Measurements from ENCODE around the gene USP3.

USP3 gene, protein sequence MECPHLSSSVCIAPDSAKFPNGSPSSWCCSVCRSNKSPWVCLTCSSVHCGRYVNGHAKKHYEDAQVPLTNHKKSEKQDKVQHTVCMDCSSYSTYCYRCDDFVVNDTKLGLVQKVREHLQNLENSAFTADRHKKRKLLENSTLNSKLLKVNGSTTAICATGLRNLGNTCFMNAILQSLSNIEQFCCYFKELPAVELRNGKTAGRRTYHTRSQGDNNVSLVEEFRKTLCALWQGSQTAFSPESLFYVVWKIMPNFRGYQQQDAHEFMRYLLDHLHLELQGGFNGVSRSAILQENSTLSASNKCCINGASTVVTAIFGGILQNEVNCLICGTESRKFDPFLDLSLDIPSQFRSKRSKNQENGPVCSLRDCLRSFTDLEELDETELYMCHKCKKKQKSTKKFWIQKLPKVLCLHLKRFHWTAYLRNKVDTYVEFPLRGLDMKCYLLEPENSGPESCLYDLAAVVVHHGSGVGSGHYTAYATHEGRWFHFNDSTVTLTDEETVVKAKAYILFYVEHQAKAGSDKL

DNA sequence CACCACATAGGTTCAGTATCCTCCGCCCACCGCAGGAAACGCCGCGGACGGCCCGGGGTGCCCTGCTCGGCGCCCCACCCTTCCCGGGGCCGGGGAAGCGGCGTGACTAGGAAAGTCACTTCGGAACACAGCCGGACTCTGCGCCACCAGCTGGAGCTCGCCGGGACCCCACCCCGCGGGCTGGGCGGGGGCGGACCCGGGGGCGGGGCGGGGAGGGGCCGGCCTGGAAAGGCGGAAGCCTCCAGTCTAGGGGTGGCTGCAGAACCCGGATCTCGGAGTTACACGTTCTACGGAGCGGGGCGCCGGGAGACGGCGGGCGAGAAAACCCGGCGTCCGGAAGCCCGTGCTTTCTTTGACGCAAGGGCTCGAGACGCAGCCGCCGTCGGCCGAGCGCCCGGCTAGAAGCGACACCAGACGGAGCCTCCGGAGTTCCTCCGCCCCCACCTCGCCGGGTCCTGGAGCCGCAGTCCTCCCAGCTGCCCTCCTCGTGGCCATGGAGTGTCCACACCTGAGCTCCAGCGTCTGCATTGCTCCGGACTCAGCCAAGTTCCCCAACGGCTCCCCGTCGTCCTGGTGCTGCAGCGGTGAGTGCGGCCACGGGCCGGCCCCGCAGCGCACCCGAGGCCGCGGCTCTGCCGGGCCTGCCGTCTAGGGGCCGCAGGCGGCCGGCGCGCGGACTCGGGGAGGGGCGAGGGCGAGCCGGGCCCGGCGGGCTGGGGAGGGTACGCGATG, at the start of gene USP3:
Gene USP3 (plus strand): TSS at position 347 of the 732 bp plus-strand sequence. CDS start 147 bp downstream, at position 494.
- DNase-seq, result peak; percentile 90

GRCh38 chr15:63456258-63456657, 48.1 kb upstream of the USP3 start:
- DNase-seq, result no peak

DNA sequence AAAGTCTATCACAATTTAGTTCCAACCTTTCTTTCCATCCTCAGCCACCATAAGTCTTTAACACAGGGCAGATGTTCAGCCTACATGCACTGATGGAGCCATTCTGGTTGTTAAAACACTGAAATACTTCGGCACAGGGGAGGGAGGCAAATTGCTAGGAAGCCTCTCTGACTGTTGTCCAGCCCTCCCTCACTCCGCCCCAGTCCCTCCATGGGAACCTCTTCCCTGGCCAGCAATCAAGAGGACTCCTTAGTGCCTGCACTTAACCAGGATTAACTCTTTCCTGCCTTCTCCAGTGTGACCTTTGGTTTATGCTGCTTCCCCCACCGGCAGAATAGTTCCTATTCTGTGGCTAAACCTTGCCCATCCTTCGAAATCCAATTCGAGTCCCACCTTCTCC, 47.0 kb upstream of the USP3 start:
- no peak for DNase-seq

GRCh38 chr15:63458026-63458425, 46.4 kb upstream of the USP3 start:
- no peak for DNase-seq

DNA sequence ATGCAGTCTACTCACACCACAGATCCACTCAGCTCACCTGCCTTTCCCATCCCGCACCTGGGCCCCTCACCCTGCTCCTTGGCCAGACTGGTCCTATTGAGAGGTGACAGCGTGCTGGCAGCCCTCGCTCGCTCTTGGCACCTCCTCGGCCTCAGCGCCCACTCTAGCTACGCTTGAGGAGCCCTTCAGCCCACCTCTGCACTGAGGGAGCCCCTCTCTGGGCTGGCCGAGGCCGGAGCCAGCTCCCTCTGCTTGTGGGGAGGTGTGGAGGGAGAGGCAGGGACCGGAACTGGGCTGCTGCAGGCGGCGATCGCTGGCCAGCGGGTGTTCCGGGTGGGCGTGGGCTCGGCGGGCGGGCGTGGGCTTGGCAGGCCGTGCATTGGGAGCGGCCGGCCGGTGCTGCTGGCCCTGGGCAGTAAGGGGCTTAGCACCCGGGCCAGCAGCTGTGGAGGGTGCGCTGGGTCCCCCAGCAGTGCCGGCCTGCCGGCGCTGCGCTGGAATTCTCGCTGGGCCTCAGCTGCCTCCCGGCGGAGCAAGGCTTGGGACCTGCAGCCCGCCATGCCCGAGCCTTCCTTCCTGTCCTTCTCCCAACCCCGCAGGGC, 45.5 kb upstream of the USP3 start:
- DNase-seq, result no peak

DNA sequence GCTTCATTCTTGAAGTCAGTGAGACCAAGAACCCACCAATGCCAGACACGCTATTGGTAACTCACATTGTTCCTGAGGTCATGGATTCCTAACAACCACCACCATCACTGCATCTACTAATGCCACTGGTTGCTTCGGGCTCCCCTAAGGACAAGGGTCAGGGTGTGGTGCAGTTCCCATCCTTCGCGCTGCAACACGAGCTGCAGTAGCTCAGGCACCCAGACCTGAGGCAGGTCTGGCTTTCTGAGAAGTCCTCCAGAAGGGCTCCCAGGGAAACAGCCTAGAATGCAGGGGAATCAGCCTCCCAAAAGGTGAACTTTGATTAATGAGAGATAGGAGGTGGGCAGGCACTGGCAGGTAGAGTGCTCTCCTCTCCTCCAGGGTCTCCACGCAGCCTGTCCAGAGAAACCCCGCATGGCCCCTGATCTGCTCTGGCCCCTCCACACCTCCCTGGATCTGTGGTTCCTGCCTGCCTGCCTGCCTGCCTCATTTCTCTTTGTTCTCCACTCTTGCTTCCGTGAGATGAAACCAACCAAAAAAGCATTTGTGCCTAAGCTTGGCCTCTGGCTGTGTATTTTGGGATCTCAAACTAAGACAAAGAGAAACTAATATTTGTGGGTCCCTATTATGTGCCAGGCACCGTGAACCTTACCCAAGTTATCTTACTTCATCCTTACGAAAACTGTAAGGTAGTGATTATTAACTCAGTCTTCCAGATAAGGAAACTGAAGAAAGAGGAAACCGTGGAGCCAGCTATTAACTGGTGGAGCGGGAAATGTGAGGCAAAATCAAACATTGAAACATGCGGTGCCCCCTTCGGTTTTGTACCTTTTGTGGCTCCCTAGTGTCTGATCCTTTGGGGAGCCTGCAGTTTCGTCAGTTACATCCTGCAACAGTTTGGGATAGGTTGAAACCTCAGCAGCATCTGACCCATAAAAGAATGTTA, 43.9 kb upstream of the USP3 start:
- DNase-seq, result no peak

- DNase-seq, result no peak
Measured at GRCh38 chr15:63461230-63461985, 43.0 kb upstream of the USP3 start.

DNA sequence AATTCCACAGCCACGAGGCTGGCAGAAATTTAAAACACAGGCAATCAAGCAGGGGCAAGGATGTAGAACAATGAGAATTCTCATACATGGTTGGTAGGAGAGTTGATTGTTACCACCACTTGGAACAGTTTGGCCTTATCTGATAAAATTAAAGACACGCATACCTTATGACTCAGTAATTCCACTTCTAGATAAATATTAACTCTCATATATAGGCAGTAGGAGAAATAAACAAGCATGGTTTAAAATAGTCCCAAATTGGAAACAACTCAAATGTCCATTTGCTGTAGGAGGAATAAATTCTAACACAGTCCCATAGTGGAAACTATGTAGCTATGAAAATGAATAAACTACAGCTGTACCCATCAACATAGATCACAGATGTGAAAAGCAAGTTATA, 42.3 kb upstream of the USP3 start:
- DNase-seq, result no peak

- DNase-seq, result no peak
Measured at GRCh38 chr15:63463036-63463435, 41.4 kb upstream of the USP3 start.

- no peak for DNase-seq
Measured at GRCh38 chr15:63463793-63464192, 40.6 kb upstream of the USP3 start.

GRCh38 chr15:63465104-63465503, 39.3 kb upstream of the USP3 start:
- peak; percentile 69 for DNase-seq

DNA sequence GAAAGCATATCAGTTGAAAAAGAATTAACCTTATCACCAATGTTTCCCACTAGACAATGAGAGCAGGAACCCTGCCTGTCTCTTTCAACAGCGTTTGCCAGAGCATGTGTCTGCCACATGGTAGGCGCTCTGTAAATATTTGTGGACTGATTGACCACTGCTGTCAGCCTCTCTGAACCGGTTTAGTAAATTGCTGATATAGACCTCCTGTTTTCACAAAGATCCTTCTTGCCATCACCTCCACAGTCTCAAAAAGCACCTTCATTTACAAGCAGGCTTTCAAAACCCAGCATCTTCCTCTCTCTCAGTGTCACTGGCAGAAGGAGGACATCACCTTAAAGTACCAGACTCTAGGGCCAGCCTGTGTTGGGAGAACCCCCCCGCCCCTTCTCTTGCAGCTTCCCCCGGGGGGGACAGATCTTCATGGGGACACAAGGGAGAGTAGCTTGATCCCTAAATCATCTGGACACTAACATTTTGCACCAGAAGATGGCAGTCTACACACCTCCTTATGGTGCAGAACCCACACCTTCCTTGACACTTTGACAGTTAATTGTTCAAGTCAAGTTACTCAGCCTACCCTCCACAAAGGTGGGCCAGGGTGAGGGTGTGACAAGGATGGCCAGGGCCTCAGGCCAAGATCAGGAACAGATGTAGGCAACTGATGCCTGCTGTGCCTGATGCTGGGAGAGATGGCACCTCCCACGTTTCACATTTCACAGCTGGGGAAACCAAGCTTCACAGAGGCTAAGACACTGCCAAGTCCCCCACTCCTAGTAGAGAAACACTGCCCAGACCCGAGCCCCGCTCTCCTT, 37.8 kb upstream of the USP3 start:
- peak; percentile 32 for DNase-seq

DNA sequence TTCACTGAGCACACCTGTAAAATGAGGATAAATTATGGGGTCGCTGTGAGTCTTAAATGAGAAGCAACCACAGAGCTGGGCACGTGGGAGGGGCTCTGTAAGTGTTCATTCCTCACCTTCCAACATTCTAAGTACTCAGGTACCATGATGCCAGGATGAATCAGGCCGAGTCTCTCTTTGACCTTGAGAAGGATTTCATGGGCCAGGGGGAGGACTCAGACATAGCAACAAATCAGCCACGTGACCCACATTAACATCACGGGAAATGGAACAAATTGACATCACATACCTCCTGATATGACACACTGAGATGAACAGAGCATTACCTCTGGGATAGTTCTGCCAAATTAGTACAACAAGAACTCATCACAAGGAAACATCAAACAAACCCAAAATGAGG, 35.2 kb upstream of the USP3 start:
- no peak for DNase-seq

- no peak for DNase-seq
Measured at GRCh38 chr15:63469984-63470383, 34.4 kb upstream of the USP3 start.

DNA sequence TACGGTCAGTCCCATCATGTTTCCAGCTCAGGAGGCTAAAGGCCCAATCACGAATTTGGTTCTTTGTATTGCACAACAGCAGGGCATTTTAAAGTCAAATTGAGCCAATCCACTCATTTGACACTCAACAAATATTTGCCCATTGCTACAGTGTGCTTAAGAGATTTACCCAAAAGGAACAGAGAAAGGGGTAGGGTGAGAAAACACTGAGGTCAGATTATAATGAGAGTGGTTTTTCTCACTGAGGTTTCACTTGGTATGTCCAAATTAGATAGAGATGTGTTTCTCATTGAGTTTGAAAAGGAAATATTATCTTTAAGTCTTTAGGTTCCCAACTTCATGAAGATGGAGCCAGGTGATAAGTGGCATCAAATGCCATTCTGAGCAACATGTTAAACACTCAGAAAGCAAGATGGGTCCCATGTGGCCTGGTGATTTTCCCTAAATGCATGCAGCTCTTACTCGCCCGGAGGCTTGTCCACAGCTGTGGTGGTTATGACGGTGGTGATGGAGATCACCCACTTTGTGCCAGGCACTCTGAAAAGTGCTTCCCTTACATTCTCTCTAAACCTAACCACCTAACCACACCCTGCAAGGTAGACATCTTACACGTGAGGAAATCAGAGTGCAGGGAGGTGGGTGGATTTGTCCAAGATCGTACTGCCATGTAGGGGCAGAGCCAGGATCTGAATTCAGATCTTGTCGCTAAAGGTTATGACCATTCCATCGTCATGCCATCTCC, 31.2 kb upstream of the USP3 start:
- no peak for DNase-seq

GRCh38 chr15:63473749-63473998, 30.7 kb upstream of the USP3 start:
- DNase-seq, result no peak

DNA sequence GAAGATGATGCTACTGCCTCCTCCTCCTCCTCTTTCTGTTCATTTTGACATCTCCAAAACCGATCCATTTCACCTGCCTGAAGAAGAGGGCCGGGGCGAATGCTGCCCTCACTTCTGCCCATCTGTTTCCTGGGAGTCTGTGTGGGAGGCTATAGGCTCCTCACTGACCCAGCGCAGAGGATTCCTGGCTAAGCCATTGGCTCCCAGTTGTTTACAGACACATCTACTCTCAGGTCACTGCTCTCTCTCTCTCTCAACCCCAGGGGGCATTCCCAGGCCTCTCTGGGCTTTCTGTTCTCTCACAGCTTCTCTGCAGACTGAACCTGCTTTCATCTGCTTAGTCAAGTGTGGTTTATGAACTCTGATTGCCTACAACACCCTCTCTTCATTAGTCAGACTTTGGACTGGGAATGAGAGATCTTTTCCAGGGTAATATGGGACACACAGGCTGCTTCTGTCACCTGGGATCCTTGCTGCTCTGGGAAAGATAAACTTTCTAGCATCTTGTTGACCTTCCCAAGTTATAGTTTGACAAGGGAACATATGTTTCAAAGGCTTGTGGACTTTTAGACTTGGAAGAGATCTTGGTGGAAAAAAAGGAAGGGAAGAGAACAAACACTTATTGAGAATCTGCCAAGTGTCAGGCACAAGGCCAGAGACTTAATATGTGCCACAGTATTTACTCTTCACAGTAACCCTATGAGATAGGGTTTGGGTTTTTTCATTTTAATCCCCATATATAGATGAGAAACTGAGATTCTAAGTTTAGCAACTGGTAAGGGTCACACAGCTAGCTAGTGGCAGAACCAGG, 30.2 kb upstream of the USP3 start:
- DNase-seq, result peak; percentile 50

GRCh38 chr15:63474810-63475316, 29.5 kb upstream of the USP3 start:
- DNase-seq, result no peak

DNA sequence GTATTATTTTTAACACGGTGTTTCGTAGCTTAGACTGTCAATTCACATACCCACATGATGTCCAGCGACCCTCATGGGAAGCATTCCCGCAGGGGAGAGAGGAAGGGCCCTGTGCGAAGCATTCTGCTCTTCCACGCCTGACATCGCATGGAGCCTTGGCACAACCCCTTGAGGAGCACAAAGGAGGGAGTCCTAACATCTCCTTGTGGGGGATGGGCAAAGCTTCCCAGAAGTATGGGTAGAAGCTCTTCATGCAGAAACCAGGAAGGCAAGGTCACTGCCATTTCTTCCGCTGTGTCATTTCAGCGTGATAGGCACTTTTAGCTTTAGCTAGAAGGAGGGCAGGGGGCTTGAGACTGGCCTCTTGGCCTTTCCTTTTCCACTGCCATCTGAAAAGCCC, 28.7 kb upstream of the USP3 start:
- no peak for DNase-seq
